Liver (tissue), 9 donors: ENCODE measurements around the gene PFKFB3. TPM values are rescaled to one million over a fixed set of nuclear protein-coding genes. Genes with fewer than 3 reads are reported as not detected.
A peak's percentile ranks its signal among the peaks of the same experiment; 100 is the strongest.

Source experiments
- DNase-seq: peaks from one replicate; pipeline ENCODE4 v3.0.0-alpha.2; 2017; ENCODE audit warnings: low spot score
- H3K27ac ChIP-seq, 2 donors: one replicate each; pipeline ENCODE4 v1.7.0; 2013; ENCODE audit warnings: inconsistent platforms in 2 of 2, low read length in 2 of 2, control low read depth in 1 of 2, low read depth in 1 of 2, mild to moderate bottlenecking in 1 of 2
- H3K27me3 ChIP-seq, 4 donors: one replicate each; pipeline versions ENCODE4 v1.6.1 to v1.7.0; 2013; ENCODE audit warnings: low read length in 3 of 4, inconsistent platforms in 1 of 4, mild to moderate bottlenecking in 1 of 4, moderate library complexity in 1 of 4; ENCODE audit not compliant: control insufficient read depth in 4 of 4, insufficient read depth in 4 of 4
- H3K36me3 ChIP-seq, 4 donors: one replicate each; pipeline versions ENCODE4 v1.6.1 to v1.7.0; 2013; ENCODE audit warnings: low read length in 3 of 4, mild to moderate bottlenecking in 3 of 4, low read depth in 1 of 4, moderate library complexity in 1 of 4; ENCODE audit not compliant: control insufficient read depth in 4 of 4, insufficient read depth in 3 of 4
- H3K4me1 ChIP-seq, 4 donors: one replicate each; pipeline versions ENCODE4 v1.6.1 to v1.7.0; 2013; ENCODE audit warnings: low read length in 3 of 4, mild to moderate bottlenecking in 3 of 4, moderate library complexity in 1 of 4; ENCODE audit not compliant: control insufficient read depth in 4 of 4, insufficient read depth in 4 of 4
- H3K4me3 ChIP-seq, 3 donors: one replicate each; pipeline versions ENCODE4 v1.6.1 to v1.7.0; 2013; ENCODE audit warnings: low read length in 3 of 3, control low read depth in 1 of 3, low read depth in 1 of 3, mild to moderate bottlenecking in 1 of 3
- H3K9ac ChIP-seq, 2 donors: one replicate each; pipeline ENCODE4 v1.7.0; 2013; ENCODE audit warnings: low read length in 2 of 2, mild to moderate bottlenecking in 2 of 2, moderate library complexity in 2 of 2, control low read depth in 1 of 2, low read depth in 1 of 2
- H3K9me3 ChIP-seq, 4 donors: one replicate each; pipeline versions ENCODE4 v1.6.1 to v1.7.0; 2013; ENCODE audit warnings: low read length in 3 of 4; ENCODE audit not compliant: control insufficient read depth in 4 of 4
- EGR1 ChIP-seq, 2 donors: IDR thresholded peaks; 2 replicates each; pipeline ENCODE4 v1.6.1; 2016 to 2018; ENCODE audit warnings: antibody characterized with exemption in 2 of 2, low read depth in 2 of 2
- FOXA1 ChIP-seq: IDR thresholded peaks from 2 replicates; pipeline ENCODE4 v1.6.1; 2016; ENCODE audit warnings: antibody characterized with exemption
- FOXA2 ChIP-seq: IDR thresholded peaks from 2 replicates; pipeline ENCODE4 v1.6.1; 2016; ENCODE audit warnings: antibody characterized with exemption
- GABPA ChIP-seq, 2 donors: IDR thresholded peaks in 1 of 2; conservative IDR thresholded peaks in 1 of 2; 2 replicates each; pipeline ENCODE4 v1.6.1; 2016; ENCODE audit warnings: antibody characterized with exemption in 2 of 2, mild to moderate bottlenecking in 1 of 2, moderate library complexity in 1 of 2
- HNF4A ChIP-seq, 2 donors: conservative IDR thresholded peaks; 2 replicates each; pipeline ENCODE4 v1.6.1; 2016; ENCODE audit warnings: antibody characterized with exemption in 2 of 2, mild to moderate bottlenecking in 2 of 2
- HNF4G ChIP-seq: IDR thresholded peaks from 2 replicates; pipeline ENCODE4 v1.6.1; 2016; ENCODE audit warnings: antibody characterized with exemption
- JUND ChIP-seq, 2 donors: IDR thresholded peaks; 2 replicates each; pipeline ENCODE4 v1.6.1; 2016; ENCODE audit warnings: antibody characterized with exemption in 2 of 2
- NR2F2 ChIP-seq: IDR thresholded peaks from 2 replicates; pipeline ENCODE4 v1.6.1; 2016; ENCODE audit warnings: antibody characterized with exemption
- RAD21 ChIP-seq, 2 donors: IDR thresholded peaks; 2 replicates each; pipeline ENCODE4 v1.6.1; 2016; ENCODE audit warnings: antibody characterized with exemption in 2 of 2, mild to moderate bottlenecking in 2 of 2
- RXRA ChIP-seq, 2 donors: IDR thresholded peaks; 2 replicates each; pipeline ENCODE4 v1.6.1; 2017 to 2018; ENCODE audit warnings: antibody characterized with exemption in 2 of 2, mild to moderate bottlenecking in 1 of 2
- SP1 ChIP-seq: IDR thresholded peaks from 2 replicates; pipeline ENCODE4 v1.6.1; 2018; ENCODE audit warnings: antibody characterized with exemption, mild to moderate bottlenecking
- TAF1 ChIP-seq: conservative IDR thresholded peaks from 2 replicates; pipeline ENCODE4 v1.6.1; 2016; ENCODE audit warnings: antibody characterized with exemption, mild to moderate bottlenecking
- YY1 ChIP-seq: IDR thresholded peaks from 2 replicates; pipeline ENCODE4 v1.6.1; 2016; ENCODE audit warnings: antibody characterized with exemption, mild to moderate bottlenecking
- WGBS: extraction: QIAGEN DNeasy Blood & Tissue Kit; methylation state at CpG from one replicate; pipeline ENCODE4 v1.1.7; 2013; 5-methylcytosine and 5-hydroxymethylcytosine counted together
- polyA plus RNA-seq, 2 donors: library from polyadenylated mRNA; stranded (reverse) in 1 of 2; unstranded in 1 of 2; fragments of 200-250 nt in 1 of 2; fragments of >200 nt in 1 of 2; fragmentation: Nextera tagmentation in 1 of 2; extraction: Ambion mirVana in 1 of 2; gene quantifications; one replicate each; pipeline versions ENCODE4 v1.2.1 to v1.2.3, GENCODE V29; 2013 to 2015
- total RNA-seq, 2 donors: library from RNA; depleted of rRNA; stranded (reverse); fragments of >200 nt; gene quantifications; one replicate each; pipeline ENCODE4 v1.2.3, GENCODE V29; 2014
- TF ChIP-seq, protein P1 (sequence below): IDR thresholded peaks from 2 replicates; pipeline ENCODE4 v1.6.1; 2016; ENCODE audit warnings: antibody characterized with exemption
- TF ChIP-seq, protein P2 (sequence below): IDR thresholded peaks from 2 replicates; pipeline ENCODE4 v1.6.1; 2016; ENCODE audit warnings: antibody characterized with exemption, mild to moderate bottlenecking
- TF ChIP-seq, protein P3 (sequence below): fragments of 150-350 bp; IDR thresholded peaks from 2 replicates; pipeline ENCODE4 v1.5.1; 2017; ENCODE audit warnings: improper control_type of control experiment, low read depth, low read length; ENCODE audit not compliant: missing input control
- TF ChIP-seq, protein P4 (sequence below): IDR thresholded peaks from 2 replicates; pipeline ENCODE4 v1.6.1; 2016; ENCODE audit warnings: antibody characterized with exemption
- TF ChIP-seq, protein P5 (sequence below): IDR thresholded peaks from 2 replicates; pipeline ENCODE4 v1.6.1; 2016; ENCODE audit warnings: antibody characterized with exemption
- donor health status: healthy.
- donor health status: healthy.
- donor health status: healthy.
- donor health status: healthy.
- donor health status: healthy.

Gene PFKFB3
- total RNA-seq (1 to 10 TPM; 5.4 to 9.1 TPM), polyA plus RNA-seq (1 to 10 TPM; 1.6 to 6.1 TPM)

DNA sequence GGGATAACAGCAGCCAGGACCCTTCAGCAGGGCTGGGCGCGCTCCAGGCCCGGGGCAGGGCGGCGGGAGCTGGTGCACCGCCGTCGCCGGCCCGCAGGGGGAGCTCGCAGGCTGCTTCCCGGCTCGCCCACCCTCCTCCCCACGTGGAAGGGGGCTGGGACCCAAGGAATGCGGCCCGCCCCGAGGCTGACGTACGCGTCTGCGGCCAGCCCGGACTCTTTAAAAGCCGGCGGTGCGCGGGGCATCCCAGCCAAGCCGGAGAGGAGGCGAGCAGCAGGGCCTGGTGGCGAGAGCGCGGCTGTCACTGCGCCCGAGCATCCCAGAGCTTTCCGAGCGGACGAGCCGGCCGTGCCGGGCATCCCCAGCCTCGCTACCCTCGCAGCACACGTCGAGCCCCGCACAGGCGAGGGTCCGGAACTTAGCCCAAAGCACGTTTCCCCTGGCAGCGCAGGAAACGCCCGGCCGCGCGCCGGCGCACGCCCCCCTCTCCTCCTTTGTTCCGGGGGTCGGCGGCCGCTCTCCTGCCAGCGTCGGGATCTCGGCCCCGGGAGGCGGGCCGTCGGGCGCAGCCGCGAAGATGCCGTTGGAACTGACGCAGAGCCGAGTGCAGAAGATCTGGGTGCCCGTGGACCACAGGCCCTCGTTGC lies at the start of gene PFKFB3:
PFKFB3 (plus strand) TSS at position 249 of the 647 bp plus-strand sequence; CDS start at position 578, 329 bp downstream.
- WGBS: under 1% methylated on average over 75 of the region's 75 CpGs
- no peaks in the 10 kb centered on the region for H3K27me3 ChIP-seq
- H3K4me1 ChIP-seq: peaks cover 23 to 57% (median 38%) of the 10 kb centered on the region in 4 donors
- TF ChIP-seq SP1: peak; percentile 47
- peak; percentile 51 for TF ChIP-seq YY1
- TF ChIP-seq, protein P1, sequence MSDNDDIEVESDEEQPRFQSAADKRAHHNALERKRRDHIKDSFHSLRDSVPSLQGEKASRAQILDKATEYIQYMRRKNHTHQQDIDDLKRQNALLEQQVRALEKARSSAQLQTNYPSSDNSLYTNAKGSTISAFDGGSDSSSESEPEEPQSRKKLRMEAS: peak; percentile 25
- TF ChIP-seq NR2F2: no peak
- TF ChIP-seq RAD21 (IDR thresholded peaks at IDR 0.05): peak; percentile 79 to 84
- no peak for TF ChIP-seq JUND (IDR thresholded peaks at IDR 0.05)
- TF ChIP-seq TAF1: peak; percentile 18
- TF ChIP-seq, protein P2, sequence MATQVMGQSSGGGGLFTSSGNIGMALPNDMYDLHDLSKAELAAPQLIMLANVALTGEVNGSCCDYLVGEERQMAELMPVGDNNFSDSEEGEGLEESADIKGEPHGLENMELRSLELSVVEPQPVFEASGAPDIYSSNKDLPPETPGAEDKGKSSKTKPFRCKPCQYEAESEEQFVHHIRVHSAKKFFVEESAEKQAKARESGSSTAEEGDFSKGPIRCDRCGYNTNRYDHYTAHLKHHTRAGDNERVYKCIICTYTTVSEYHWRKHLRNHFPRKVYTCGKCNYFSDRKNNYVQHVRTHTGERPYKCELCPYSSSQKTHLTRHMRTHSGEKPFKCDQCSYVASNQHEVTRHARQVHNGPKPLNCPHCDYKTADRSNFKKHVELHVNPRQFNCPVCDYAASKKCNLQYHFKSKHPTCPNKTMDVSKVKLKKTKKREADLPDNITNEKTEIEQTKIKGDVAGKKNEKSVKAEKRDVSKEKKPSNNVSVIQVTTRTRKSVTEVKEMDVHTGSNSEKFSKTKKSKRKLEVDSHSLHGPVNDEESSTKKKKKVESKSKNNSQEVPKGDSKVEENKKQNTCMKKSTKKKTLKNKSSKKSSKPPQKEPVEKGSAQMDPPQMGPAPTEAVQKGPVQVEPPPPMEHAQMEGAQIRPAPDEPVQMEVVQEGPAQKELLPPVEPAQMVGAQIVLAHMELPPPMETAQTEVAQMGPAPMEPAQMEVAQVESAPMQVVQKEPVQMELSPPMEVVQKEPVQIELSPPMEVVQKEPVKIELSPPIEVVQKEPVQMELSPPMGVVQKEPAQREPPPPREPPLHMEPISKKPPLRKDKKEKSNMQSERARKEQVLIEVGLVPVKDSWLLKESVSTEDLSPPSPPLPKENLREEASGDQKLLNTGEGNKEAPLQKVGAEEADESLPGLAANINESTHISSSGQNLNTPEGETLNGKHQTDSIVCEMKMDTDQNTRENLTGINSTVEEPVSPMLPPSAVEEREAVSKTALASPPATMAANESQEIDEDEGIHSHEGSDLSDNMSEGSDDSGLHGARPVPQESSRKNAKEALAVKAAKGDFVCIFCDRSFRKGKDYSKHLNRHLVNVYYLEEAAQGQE: peak; percentile 87
- TF ChIP-seq FOXA1: peak; percentile 37
- TF ChIP-seq EGR1 (IDR thresholded peaks at IDR 0.05; ENCODE audit: low read depth in 2 of 2): peak in 1 of 2 donors; percentile 47
- peak; percentile 8 to 25 for TF ChIP-seq RXRA (IDR thresholded peaks at IDR 0.05)
- TF ChIP-seq, protein P3, sequence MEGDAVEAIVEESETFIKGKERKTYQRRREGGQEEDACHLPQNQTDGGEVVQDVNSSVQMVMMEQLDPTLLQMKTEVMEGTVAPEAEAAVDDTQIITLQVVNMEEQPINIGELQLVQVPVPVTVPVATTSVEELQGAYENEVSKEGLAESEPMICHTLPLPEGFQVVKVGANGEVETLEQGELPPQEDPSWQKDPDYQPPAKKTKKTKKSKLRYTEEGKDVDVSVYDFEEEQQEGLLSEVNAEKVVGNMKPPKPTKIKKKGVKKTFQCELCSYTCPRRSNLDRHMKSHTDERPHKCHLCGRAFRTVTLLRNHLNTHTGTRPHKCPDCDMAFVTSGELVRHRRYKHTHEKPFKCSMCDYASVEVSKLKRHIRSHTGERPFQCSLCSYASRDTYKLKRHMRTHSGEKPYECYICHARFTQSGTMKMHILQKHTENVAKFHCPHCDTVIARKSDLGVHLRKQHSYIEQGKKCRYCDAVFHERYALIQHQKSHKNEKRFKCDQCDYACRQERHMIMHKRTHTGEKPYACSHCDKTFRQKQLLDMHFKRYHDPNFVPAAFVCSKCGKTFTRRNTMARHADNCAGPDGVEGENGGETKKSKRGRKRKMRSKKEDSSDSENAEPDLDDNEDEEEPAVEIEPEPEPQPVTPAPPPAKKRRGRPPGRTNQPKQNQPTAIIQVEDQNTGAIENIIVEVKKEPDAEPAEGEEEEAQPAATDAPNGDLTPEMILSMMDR: peak; percentile 95
- TF ChIP-seq, protein P4, sequence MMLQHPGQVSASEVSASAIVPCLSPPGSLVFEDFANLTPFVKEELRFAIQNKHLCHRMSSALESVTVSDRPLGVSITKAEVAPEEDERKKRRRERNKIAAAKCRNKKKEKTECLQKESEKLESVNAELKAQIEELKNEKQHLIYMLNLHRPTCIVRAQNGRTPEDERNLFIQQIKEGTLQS: no peak
- H3K9me3 ChIP-seq: no peaks in the 10 kb centered on the region
- H3K36me3 ChIP-seq: no peaks in the 10 kb centered on the region
- H3K4me3 ChIP-seq: peak within 1 kb of the TSS; percentile 80 to 89 (median 83)
- DNase-seq: peak; percentile 86
- H3K27ac ChIP-seq: peak within 1 kb of the TSS; percentile 86 to 90
- peak within 1 kb of the TSS; percentile 73 to 80 for H3K9ac ChIP-seq

DNA sequence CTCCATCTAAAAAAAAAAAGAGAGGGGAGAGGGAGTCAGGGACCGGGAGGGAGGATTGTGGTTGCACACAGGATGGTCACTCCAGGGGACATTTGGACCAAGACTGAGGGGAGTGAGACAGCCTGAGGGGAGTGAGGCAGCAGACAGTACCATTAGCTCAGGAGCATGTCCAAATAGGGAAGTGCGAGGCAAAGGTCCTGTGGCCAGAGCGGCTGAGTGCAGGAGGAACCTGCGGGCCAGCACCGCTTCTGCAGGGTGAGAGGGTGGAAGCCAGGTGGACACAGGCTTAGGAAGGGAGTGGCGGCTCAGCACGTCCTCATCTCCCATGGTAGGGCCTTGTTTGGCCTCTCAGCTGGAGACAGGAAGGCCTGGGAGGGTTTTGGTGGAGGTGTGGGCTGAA lies 48.9 kb upstream of the PFKFB3 start:
- H3K9me3 ChIP-seq: no peaks in the 10 kb centered on the region
- H3K27ac ChIP-seq: no peak overlapping the region
- no peak for DNase-seq
- H3K36me3 ChIP-seq: no peaks in the 10 kb centered on the region
- no peaks in the 10 kb centered on the region for H3K4me1 ChIP-seq
- no peak overlapping the region for H3K9ac ChIP-seq
- no peak overlapping the region for H3K4me3 ChIP-seq
- WGBS: 87% methylated on average over 7 of the region's 7 CpGs
- no peaks in the 10 kb centered on the region for H3K27me3 ChIP-seq
- TF ChIP-seq YY1 (no peak), NR2F2 (no peak), RAD21 (IDR thresholded peaks at IDR 0.05) (no peak), HNF4G (no peak), FOXA2 (no peak), SP1 (no peak), RXRA (IDR thresholded peaks at IDR 0.05) (no peak), EGR1 (IDR thresholded peaks at IDR 0.05; ENCODE audit: low read depth in 2 of 2) (no peak), JUND (IDR thresholded peaks at IDR 0.05) (no peak), TAF1 (no peak), FOXA1 (no peak), GABPA (IDR thresholded peaks at IDR 0.05 in 1 of 2, conservative IDR thresholded peaks at IDR 0.05 in 1 of 2) (no peak), HNF4A (conservative IDR thresholded peaks at IDR 0.05) (no peak)
- TF ChIP-seq, protein P5, sequence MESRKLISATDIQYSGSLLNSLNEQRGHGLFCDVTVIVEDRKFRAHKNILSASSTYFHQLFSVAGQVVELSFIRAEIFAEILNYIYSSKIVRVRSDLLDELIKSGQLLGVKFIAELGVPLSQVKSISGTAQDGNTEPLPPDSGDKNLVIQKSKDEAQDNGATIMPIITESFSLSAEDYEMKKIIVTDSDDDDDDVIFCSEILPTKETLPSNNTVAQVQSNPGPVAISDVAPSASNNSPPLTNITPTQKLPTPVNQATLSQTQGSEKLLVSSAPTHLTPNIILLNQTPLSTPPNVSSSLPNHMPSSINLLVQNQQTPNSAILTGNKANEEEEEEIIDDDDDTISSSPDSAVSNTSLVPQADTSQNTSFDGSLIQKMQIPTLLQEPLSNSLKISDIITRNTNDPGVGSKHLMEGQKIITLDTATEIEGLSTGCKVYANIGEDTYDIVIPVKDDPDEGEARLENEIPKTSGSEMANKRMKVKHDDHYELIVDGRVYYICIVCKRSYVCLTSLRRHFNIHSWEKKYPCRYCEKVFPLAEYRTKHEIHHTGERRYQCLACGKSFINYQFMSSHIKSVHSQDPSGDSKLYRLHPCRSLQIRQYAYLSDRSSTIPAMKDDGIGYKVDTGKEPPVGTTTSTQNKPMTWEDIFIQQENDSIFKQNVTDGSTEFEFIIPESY: no peak
- TF ChIP-seq, protein P3: no peak
- TF ChIP-seq, protein P1: no peak
- TF ChIP-seq, protein P4: no peak
